Measurements from ENCODE around the gene PLA2G6.

- TF ChIP-seq POLR2A (IDR thresholded peaks at IDR 0.05) (no peak), CTCF (IDR thresholded peaks at IDR 0.05) (no peak)
Measured at GRCh38 chr22:38205261-38206128, 23.9 kb upstream of the PLA2G6 start.

All from lower leg skin (tissue), 3 donors.